PC-3 (cell line): ENCODE data around the gene HHAT.

Experiments
- CTCF ChIP-seq: fragments of 300-600 bp; sonication (generic); conservative IDR thresholded peaks from 2 replicates; pipeline ENCODE4 v1.5.1; 2017; ENCODE audit warnings: antibody characterized with exemption, low read depth, mild to moderate bottlenecking, low read length
- EZH2 ChIP-seq: fragments of 300-600 bp; sonication (generic); IDR thresholded peaks from one replicate; pipeline ENCODE4 v1.6.1; 2017; ENCODE audit warnings: antibody characterized with exemption, mild to moderate bottlenecking, low read length; ENCODE audit not compliant: unreplicated experiment
- EZH2phosphoT487 ChIP-seq: fragments of 300-600 bp; sonication (generic); IDR thresholded peaks from 2 replicates; pipeline ENCODE4 v1.6.1; 2018; ENCODE audit warnings: mild to moderate bottlenecking, antibody characterized with exemption, low read length, borderline replicate concordance

- TF ChIP-seq CTCF (no peak), EZH2 (no peak), EZH2phosphoT487 (no peak)
Measured at GRCh38 chr1:210527091-210527490, 198.4 kb downstream of the HHAT start.
